MCF 10A (cell line): ENCODE measurements around the gene EIF2S3B. TPM values are rescaled to one million over a fixed set of nuclear protein-coding genes. Genes with fewer than 3 reads are reported as not detected.

ENCODE experiments used
- BruUV-seq: library from RNA; stranded (reverse); fragments of 400-500 nt; replicated peaks from 2 replicates; lab custom pipeline; 2021; lab: Mats Ljungman, UMichigan
- CTCF ChIA-PET: fragments of 300-600 bp; sonication (Branson Sonifier 250); formaldehyde crosslinking; extraction: SDS; loops from one replicate; lab custom pipeline; 2021; ENCODE audit warnings: antibody characterized with exemption, inconsistent platforms; lab: Yijun Ruan, JAX
- POLR2A ChIA-PET: fragments of 300-600, 350-650 bp; sonication (Branson Sonifier 250); formaldehyde crosslinking; extraction: SDS; loops from one replicate; lab custom pipeline; 2020; ENCODE audit warnings: antibody characterized with exemption, inconsistent platforms; lab: Yijun Ruan, JAX
- DNase-seq: peaks from one replicate; pipeline ENCODE4 v3.0.0-alpha.2; 2018; ENCODE audit not compliant: unreplicated experiment
- H3K27ac Mint-ChIP-seq: one replicate; pipeline ENCODE4 v1.8.0; 2022; ENCODE audit warnings: mild to moderate bottlenecking, low read depth, mixed read lengths; ENCODE audit not compliant: unreplicated experiment
- H3K27me3 Mint-ChIP-seq: one replicate; pipeline ENCODE4 v1.8.0; 2022; ENCODE audit warnings: mixed read lengths; ENCODE audit not compliant: insufficient read depth, unreplicated experiment
- H3K36me3 Mint-ChIP-seq: one replicate; pipeline ENCODE4 v1.8.0; 2022; ENCODE audit warnings: mild to moderate bottlenecking, moderate library complexity, mixed read lengths; ENCODE audit not compliant: insufficient read depth, unreplicated experiment
- H3K4me1 Mint-ChIP-seq: one replicate; pipeline ENCODE4 v1.8.0; 2022; ENCODE audit warnings: mixed read lengths; ENCODE audit not compliant: insufficient read depth, unreplicated experiment
- H3K4me3 Mint-ChIP-seq: one replicate; pipeline ENCODE4 v1.8.0; 2022; ENCODE audit warnings: mild to moderate bottlenecking, moderate library complexity, mixed read lengths; ENCODE audit not compliant: unreplicated experiment
- H3K9me3 Mint-ChIP-seq: one replicate; pipeline ENCODE4 v1.8.0; 2022; ENCODE audit warnings: mixed read lengths; ENCODE audit not compliant: unreplicated experiment
- intact Hi-C: fragments of 100-400 bp; cut with micrococcal nuclease; formaldehyde crosslinking; loops from 2 replicates; pipeline ENCODE4 v1.14.1; 2022
- total RNA-seq: library from RNA; stranded (reverse); gene quantifications from 2 replicates; pipeline ENCODE4 v1.2.3, GENCODE V29; 2022
- TF ChIP-seq, protein P1 (sequence below): fragments of 200-600 bp; IDR thresholded peaks from one replicate; pipeline ENCODE4 v1.8.0; 2022; ENCODE audit warnings: antibody characterized with exemption, mild to moderate bottlenecking; ENCODE audit not compliant: unreplicated experiment

EIF2S3B gene
- total RNA-seq, 1 experiment from 2014 or later, result 9.3 TPM

DNA sequence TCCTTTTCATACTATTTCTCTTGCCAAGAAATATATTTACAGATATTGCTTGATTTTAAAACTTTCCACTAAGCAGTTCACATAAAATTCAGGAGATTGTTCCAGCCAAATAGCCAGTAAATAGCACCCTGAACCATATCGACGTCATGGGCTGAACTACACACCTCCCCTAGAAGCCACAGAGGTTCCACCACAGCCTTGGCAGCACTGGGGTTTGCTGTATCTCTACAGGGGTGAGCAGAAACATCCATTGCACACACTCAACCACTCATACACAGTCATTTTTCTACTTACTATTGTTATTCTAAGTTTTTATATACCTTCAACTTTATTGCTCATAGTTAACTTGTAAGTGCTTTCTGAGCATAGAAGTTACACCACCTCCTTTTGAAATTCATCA lies 8.1 kb upstream of the EIF2S3B start:
- CTCF ChIA-PET, result interaction anchor here (1.4 to 1.8 kb wide), 2 partner anchors 131 to 132 kb away, joined by 3 to 6 read pairs; no protein-coding TSS in a partner anchor
- Mint-ChIP-seq H3K36me3 (no peaks in the 10 kb centered on the region), H3K9me3 (peaks cover under 1% of the 10 kb centered on the region), H3K4me1 (peaks cover 6% of the 10 kb centered on the region), H3K27me3 (no peaks in the 10 kb centered on the region), H3K27ac (no peak overlapping the region), H3K4me3 (no peak overlapping the region)
- TF ChIP-seq, protein P1, sequence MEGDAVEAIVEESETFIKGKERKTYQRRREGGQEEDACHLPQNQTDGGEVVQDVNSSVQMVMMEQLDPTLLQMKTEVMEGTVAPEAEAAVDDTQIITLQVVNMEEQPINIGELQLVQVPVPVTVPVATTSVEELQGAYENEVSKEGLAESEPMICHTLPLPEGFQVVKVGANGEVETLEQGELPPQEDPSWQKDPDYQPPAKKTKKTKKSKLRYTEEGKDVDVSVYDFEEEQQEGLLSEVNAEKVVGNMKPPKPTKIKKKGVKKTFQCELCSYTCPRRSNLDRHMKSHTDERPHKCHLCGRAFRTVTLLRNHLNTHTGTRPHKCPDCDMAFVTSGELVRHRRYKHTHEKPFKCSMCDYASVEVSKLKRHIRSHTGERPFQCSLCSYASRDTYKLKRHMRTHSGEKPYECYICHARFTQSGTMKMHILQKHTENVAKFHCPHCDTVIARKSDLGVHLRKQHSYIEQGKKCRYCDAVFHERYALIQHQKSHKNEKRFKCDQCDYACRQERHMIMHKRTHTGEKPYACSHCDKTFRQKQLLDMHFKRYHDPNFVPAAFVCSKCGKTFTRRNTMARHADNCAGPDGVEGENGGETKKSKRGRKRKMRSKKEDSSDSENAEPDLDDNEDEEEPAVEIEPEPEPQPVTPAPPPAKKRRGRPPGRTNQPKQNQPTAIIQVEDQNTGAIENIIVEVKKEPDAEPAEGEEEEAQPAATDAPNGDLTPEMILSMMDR, result no peak
- POLR2A ChIA-PET, result interaction anchor here (0.5 kb wide), 1 partner anchor 198 kb away, joined by 3 read pairs; no protein-coding TSS in a partner anchor
- intact Hi-C loops, result no loop called here
- DNase-seq, result no peak
- BruUV-seq, result no TSS peak

DNA sequence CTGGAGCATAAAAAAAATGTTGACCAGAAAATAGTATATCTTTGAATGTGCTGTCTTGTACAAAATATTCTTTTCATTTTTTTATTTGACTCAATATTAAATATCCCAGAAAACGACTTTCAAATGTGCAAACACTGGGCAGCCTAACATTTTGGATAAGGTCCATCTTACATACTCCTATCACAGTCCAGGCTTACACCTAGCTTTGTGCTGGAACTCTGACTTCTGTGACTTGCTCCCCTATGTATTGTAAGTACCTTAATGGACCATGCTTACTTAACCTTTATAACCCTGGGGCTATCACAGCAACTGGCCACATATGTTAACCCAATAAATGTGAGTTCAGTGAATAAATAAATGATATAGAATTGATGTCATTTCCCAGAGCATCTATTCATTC lies 7.6 kb upstream of the EIF2S3B start:
- Mint-ChIP-seq H3K4me3 (no peak overlapping the region), H3K9me3 (peaks cover 5% of the 10 kb centered on the region), H3K4me1 (peaks cover 6% of the 10 kb centered on the region), H3K27me3 (no peaks in the 10 kb centered on the region), H3K27ac (no peak overlapping the region), H3K36me3 (no peaks in the 10 kb centered on the region)
- BruUV-seq, result no TSS peak
- ChIA-PET CTCF (interaction anchor here (1.4 to 1.8 kb wide), 2 partner anchors 131 to 133 kb away, joined by 3 to 6 read pairs; no protein-coding TSS in a partner anchor), POLR2A (interaction anchor here (0.5 kb wide), 1 partner anchor 198 kb away, joined by 3 read pairs; no protein-coding TSS in a partner anchor)
- TF ChIP-seq, protein P1, result no peak
- intact Hi-C loops, result no loop called here
- no peak for DNase-seq

DNA sequence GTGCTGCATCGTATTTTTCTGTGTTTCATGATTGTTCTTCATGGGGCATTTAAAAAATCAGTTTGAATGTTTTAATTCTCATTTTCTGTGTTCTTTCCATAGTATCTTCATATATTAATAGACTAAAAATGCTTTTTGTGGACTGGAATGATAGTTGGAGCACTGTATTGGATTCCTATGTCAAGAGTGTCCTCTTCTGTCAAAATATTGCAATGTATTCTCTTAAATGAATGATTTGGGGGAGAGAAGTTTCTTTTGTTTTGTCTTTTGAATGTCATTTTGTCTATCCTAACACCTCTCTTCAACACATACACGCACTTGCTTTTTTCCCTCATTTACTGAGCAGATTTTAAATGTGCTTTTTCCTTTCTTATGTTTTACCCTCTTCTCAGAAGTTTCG lies 4.7 kb upstream of the EIF2S3B start:
- Mint-ChIP-seq H3K36me3 (no peaks in the 10 kb centered on the region), H3K9me3 (peaks cover 8% of the 10 kb centered on the region), H3K4me3 (no peak overlapping the region), H3K27ac (no peak overlapping the region), H3K27me3 (no peaks in the 10 kb centered on the region), H3K4me1 (peaks cover 6% of the 10 kb centered on the region)
- ChIA-PET POLR2A (no interaction called here), CTCF (interaction anchor here (0.6 to 3.7 kb wide), 3 partner anchors 135 to 264 kb away, joined by 4 to 28 read pairs (median 10); no protein-coding TSS in a partner anchor)
- BruUV-seq, result no TSS peak
- TF ChIP-seq, protein P1, result peak; percentile 65
- intact Hi-C loops, result loop anchor here (1.0 to 5.0 kb wide), 5 partner anchors 61 to 349 kb away; no protein-coding TSS in a partner anchor
- peak; percentile 26 for DNase-seq

DNA sequence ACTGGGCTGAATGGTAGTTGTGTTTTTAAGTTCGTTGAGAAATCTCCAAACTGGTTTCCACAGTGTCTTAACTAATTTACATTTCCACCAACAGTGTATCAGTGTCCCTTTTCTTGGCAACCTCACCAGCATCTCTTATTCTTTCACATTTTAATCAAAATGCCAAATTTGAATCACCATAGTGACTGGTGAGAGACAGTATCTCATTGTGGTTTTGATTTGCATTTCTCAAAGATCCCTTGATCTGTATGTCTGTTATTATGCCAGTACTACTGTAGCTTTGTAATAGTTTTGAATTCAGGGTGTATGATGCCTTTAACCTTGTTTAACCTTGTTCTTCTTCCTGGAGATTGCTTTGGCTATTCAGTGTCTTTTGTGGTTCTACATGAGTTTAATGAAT lies 2.2 kb upstream of the EIF2S3B start:
- TF ChIP-seq, protein P1, result no peak
- DNase-seq, result no peak
- no peaks in the 10 kb centered on the region for H3K27me3 Mint-ChIP-seq
- ChIA-PET CTCF (interaction anchor here (1.1 kb wide), 1 partner anchor 267 kb away, joined by 3 read pairs; no protein-coding TSS in a partner anchor), POLR2A (no interaction called here)
- H3K4me1 Mint-ChIP-seq, result peaks cover 6% of the 10 kb centered on the region
- intact Hi-C loops, result loop anchor here (5.0 kb wide), 1 partner anchor 351 kb away; no protein-coding TSS in a partner anchor
- no TSS peak for BruUV-seq
- no peak overlapping the region for H3K4me3 Mint-ChIP-seq
- no peak overlapping the region for H3K27ac Mint-ChIP-seq
- H3K9me3 Mint-ChIP-seq, result peaks cover 8% of the 10 kb centered on the region
- H3K36me3 Mint-ChIP-seq, result no peaks in the 10 kb centered on the region
